Fibroblast of lung (primary cell): ENCODE data around the gene NUDT22. TPM values are rescaled to one million over a fixed set of nuclear protein-coding genes. Genes with fewer than 3 reads are reported as not detected.
A peak's percentile ranks its signal among the peaks of the same experiment; 100 is the strongest.

Experiments used
- DNase-seq, 2 donors: peaks; one replicate each; pipeline versions ENCODE4 v3.0.0 to v3.0.0-alpha.2; 2010; ENCODE audit warnings: low read depth in 2 of 2
- H2AFZ ChIP-seq: 2 replicates; pipeline ENCODE4 v1.5.1; 2012; ENCODE audit warnings: low read length, control low read depth, inconsistent platforms
- H3K27ac ChIP-seq: 2 replicates; pipeline ENCODE4 v1.5.1; 2011; ENCODE audit warnings: low read length, control low read depth; ENCODE audit not compliant: insufficient read depth
- H3K27me3 ChIP-seq: 2 replicates; pipeline ENCODE4 v1.5.1; 2011; ENCODE audit warnings: mild to moderate bottlenecking, low read length; ENCODE audit not compliant: control insufficient read depth, insufficient read depth
- H3K36me3 ChIP-seq: 2 replicates; pipeline ENCODE4 v1.5.1; 2011; ENCODE audit warnings: low read length; ENCODE audit not compliant: control insufficient read depth, insufficient read depth
- H3K4me1 ChIP-seq: 2 replicates; pipeline ENCODE4 v1.5.1; 2011; ENCODE audit warnings: low read length; ENCODE audit not compliant: control insufficient read depth, insufficient read depth; ENCODE audit errors: extremely low read depth
- H3K4me2 ChIP-seq: 2 replicates; pipeline ENCODE4 v1.5.1; 2011; ENCODE audit warnings: low read length, control low read depth; ENCODE audit not compliant: insufficient read depth; ENCODE audit errors: extremely low read depth
- H3K4me3 ChIP-seq, 4 experiments: fragments of 200-600 bp in 1 of 4; sonication (generic) in 1 of 4; replicated peaks in 1 of 4; 2 replicates each; pipeline ENCODE4 v1.5.1; 2011 to 2016; ENCODE audit warnings: low read length in 4 of 4, low read depth in 3 of 4, mild to moderate bottlenecking in 3 of 4, control low read depth in 2 of 4, inconsistent platforms in 1 of 4, mixed read lengths in 1 of 4; ENCODE audit not compliant: insufficient read depth in 1 of 4; ENCODE audit errors: control extremely low read depth in 1 of 4
- H3K79me2 ChIP-seq: 2 replicates; pipeline ENCODE4 v1.5.1; 2012; ENCODE audit warnings: mild to moderate bottlenecking, low read length, inconsistent platforms; ENCODE audit not compliant: control insufficient read depth, insufficient read depth
- H3K9ac ChIP-seq: 2 replicates; pipeline ENCODE4 v1.5.1; 2011; ENCODE audit warnings: mild to moderate bottlenecking, low read length, control low read depth; ENCODE audit not compliant: insufficient read depth
- H3K9me3 ChIP-seq: 2 replicates; pipeline ENCODE4 v1.5.1; 2012; ENCODE audit warnings: low read depth, low read length; ENCODE audit not compliant: control insufficient read depth, insufficient read depth
- H4K20me1 ChIP-seq: 2 replicates; pipeline ENCODE4 v1.5.1; 2011; ENCODE audit warnings: low read length; ENCODE audit not compliant: control insufficient read depth, insufficient read depth; ENCODE audit errors: extremely low read depth
- EZH2 ChIP-seq: IDR thresholded peaks from 2 replicates; pipeline ENCODE4 v1.5.1; 2012; ENCODE audit warnings: low read length, control low read depth, mild to moderate bottlenecking; ENCODE audit errors: missing control alignments
- polyA plus RNA-seq, 2 donors: library from polyadenylated mRNA; depleted of rRNA in 1 of 2; stranded (reverse) in 1 of 2; unstranded in 1 of 2; fragments of >200 nt; gene quantifications; 2 replicates each; pipeline ENCODE4 v1.2.1, GENCODE V29; 2011 to 2012; ENCODE audit warnings: missing spikeins in 1 of 2
- total RNA-seq: library from RNA; depleted of rRNA; stranded (reverse); fragments of >200 nt; gene quantifications from 2 replicates; pipeline ENCODE4 v1.2.1, GENCODE V29; 2014
- TF ChIP-seq, protein P1 (sequence below), 2 donors: IDR thresholded peaks in 1 of 2; conservative IDR thresholded peaks in 1 of 2; 1 replicate in 1 of 2; 2 replicates in 1 of 2; pipeline ENCODE4 v1.5.1; 2011 to 2012; ENCODE audit warnings: low read length in 2 of 2, control low read depth in 1 of 2, inconsistent platforms in 1 of 2, low read depth in 1 of 2, mild to moderate bottlenecking in 1 of 2

NUDT22 gene
- total and polyA plus RNA-seq, 2 donors (not counting 1 experiment from before 2014, with no cell fraction given), result 18.5 to 71.5 TPM

DNA sequence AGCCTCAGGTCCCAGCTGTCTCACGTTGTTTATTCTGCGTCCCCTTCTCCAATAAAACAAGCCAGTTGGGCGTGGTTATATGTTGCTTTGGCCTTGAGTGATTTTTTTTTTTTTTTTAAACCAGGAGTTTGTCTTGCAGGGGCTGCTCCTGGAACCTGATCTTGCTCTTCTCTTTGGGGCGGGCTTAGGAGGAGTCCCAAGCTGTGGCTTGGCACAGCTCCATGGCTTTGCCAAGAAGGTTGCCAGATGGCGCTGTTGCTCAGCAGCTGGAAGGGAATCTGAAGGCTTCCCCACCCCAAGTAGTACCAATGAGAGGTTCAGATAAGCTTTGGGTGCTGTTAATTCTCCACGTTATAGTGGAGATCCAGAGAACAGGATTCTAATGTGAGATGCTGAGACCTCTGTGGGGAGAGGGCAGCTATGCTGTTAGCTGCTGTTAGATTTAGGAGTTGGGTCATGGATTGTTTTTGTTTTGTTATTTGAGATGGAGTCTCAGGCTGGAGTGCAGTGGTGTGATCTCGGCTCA lies 21.5 kb upstream of the NUDT22 start:
- H3K36me3 ChIP-seq, result peaks cover 31% of the 10 kb centered on the region
- H3K27me3 ChIP-seq, result no peaks in the 10 kb centered on the region

GRCh38 chr11:64206457-64207255 lies 19.4 kb upstream of the NUDT22 start, which contains the start of gene FERMT3:
Gene FERMT3, plus strand, starts transcription at chr11:64206721. Its CDS starts 644 bp downstream, at chr11:64207365.
- TF ChIP-seq, protein P1, sequence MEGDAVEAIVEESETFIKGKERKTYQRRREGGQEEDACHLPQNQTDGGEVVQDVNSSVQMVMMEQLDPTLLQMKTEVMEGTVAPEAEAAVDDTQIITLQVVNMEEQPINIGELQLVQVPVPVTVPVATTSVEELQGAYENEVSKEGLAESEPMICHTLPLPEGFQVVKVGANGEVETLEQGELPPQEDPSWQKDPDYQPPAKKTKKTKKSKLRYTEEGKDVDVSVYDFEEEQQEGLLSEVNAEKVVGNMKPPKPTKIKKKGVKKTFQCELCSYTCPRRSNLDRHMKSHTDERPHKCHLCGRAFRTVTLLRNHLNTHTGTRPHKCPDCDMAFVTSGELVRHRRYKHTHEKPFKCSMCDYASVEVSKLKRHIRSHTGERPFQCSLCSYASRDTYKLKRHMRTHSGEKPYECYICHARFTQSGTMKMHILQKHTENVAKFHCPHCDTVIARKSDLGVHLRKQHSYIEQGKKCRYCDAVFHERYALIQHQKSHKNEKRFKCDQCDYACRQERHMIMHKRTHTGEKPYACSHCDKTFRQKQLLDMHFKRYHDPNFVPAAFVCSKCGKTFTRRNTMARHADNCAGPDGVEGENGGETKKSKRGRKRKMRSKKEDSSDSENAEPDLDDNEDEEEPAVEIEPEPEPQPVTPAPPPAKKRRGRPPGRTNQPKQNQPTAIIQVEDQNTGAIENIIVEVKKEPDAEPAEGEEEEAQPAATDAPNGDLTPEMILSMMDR (conservative IDR thresholded peaks at IDR 0.05 in 1 of 2, IDR thresholded peaks at IDR 0.05 in 1 of 2; ENCODE audit: low read depth in 1 of 2, low read length in 2 of 2), result no peak
- TF ChIP-seq EZH2, result no peak
- H3K79me2 ChIP-seq, result no peaks in the 10 kb centered on the region
- H3K27me3 ChIP-seq, result no peaks in the 10 kb centered on the region
- peaks cover 27% of the 10 kb centered on the region for H3K36me3 ChIP-seq
- peaks cover 18% of the 10 kb centered on the region for H3K4me1 ChIP-seq
- H2AFZ ChIP-seq, result no peak within 1 kb of the TSS
- H3K27ac ChIP-seq, result peak within 1 kb of the TSS; percentile 89
- H3K4me3 ChIP-seq, result no peak within 1 kb of the TSS
- H3K9me3 ChIP-seq, result no peaks in the 10 kb centered on the region
- H4K20me1 ChIP-seq, result no peaks in the 10 kb centered on the region
- peak within 1 kb of the TSS; percentile 63 for H3K9ac ChIP-seq
- H3K4me2 ChIP-seq, result no peak within 1 kb of the TSS
- no peak for DNase-seq

More for the DNA sequence above, 21.5 kb upstream of the NUDT22 start:
- Histone ChIP-seq H2AFZ (no peak overlapping the region), H3K79me2 (no peaks in the 10 kb centered on the region), H3K27ac (no peak overlapping the region), H3K4me1 (peaks cover 18% of the 10 kb centered on the region), H3K9me3 (no peaks in the 10 kb centered on the region), H3K9ac (no peak overlapping the region), H4K20me1 (no peaks in the 10 kb centered on the region), H3K4me3 (no peak overlapping the region), H3K4me2 (no peak overlapping the region)
- peak; percentile 93 to 97 for DNase-seq
- TF ChIP-seq EZH2, result no peak
- TF ChIP-seq, protein P1 (conservative IDR thresholded peaks at IDR 0.05 in 1 of 2, IDR thresholded peaks at IDR 0.05 in 1 of 2; ENCODE audit: low read depth in 1 of 2, low read length in 2 of 2), result peak; percentile 61 to 68

DNA sequence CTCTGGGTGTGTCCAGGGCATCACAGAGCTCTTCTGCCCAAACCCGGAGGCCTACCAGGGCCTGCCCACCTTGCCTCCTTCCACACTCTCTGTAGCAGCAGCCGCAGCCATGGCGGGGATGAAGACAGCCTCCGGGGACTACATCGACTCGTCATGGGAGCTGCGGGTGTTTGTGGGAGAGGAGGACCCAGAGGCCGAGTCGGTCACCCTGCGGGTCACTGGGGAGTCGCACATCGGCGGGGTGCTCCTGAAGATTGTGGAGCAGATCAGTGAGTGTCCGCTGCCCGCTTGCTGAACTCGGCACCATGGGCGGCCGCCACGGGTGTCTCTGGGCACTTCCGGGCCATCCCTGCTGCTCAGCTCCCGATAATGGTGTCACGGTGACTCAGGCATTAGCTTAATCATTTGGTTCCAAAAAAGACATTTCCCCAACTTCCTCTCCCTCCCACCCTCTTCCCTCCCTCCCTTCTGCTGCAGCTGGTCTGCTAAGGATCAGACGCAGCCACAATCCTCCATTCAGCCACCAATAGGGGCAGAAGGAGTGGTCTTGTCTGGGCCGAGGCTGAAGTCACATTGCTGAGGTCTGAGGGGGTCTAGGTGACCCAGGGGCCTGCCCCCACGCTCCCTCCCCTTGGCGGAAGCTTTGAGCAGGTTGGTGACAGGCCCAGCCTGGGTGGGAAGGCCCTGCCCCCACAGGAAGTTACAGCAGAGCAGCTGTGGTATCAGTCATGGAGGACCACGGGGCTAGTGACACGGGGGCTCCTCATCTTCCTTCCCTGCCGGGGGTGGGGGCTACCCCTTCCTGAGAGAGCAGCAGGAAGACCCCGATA lies 18.6 kb upstream of the NUDT22 start:
- Histone ChIP-seq H3K36me3 (peaks cover 24% of the 10 kb centered on the region), H3K27me3 (no peaks in the 10 kb centered on the region), H3K79me2 (no peaks in the 10 kb centered on the region), H3K27ac (peak overlapping the region; percentile 89), H3K4me3 (peak overlapping the region in 1 of 4 experiments; percentile 16), H2AFZ (peak overlapping the region; percentile 62), H3K9ac (peak overlapping the region; percentile 63), H3K4me2 (peak overlapping the region; percentile 44), H3K9me3 (no peaks in the 10 kb centered on the region), H4K20me1 (no peaks in the 10 kb centered on the region), H3K4me1 (peaks cover 18% of the 10 kb centered on the region)
- no peak for TF ChIP-seq EZH2
- TF ChIP-seq, protein P1 (conservative IDR thresholded peaks at IDR 0.05 in 1 of 2, IDR thresholded peaks at IDR 0.05 in 1 of 2; ENCODE audit: low read depth in 1 of 2, low read length in 2 of 2), result no peak
- peak; percentile 69 to 81 for DNase-seq
